HK-2 (cell line): ENCODE measurements around the gene COX10.
"Not testable (repeated sequence)": the region's sequence is repeated elsewhere in the genome, so short reads cannot be mapped to it uniquely, and the experiment has no call there.

ENCODE experiments used
- DNase-seq: peaks from one replicate; pipeline ENCODE4 v3.0.0-alpha.2; 2018; ENCODE audit not compliant: unreplicated experiment

COX10 gene

DNA sequence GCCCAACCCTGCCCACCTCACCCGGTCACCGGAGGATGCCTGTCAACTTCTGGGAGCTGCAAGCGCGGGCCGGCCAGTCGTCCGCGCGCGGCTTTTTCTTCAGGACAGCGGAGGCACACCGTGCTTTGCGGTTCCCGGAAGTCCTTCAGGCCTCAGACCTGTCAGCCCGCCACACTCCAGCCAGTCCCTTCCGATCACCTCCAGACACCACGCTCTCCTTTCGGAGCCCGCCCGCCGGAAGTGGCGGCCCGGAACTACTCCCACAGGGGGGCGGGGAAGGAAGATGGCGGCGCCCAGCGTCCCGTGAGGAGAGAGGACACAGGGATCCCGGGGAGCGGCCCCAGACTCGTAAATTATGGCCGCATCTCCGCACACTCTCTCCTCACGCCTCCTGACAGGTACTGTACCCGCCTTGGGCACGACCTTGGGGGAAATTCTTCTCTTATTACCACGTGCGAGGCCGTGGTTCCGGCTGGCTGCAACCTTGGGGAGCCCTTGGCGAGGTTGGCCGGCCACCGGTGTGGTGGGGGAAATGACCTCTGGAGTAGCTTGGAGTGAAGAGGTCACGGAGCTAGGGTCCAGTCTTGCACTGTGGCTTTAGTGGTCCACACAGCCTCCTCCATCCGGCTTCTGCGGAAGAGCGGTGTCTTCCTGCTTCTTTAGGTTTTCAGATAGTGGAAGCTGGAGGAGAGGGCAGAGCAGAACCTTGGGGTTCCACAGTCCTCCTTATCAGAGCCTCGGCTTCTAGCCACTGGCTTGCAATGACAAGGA lies at the start of gene COX10:
Gene COX10, plus strand, starts transcription at position 254 of the 771 bp plus-strand sequence. Its CDS starts 102 bp downstream, at position 356.
- peak; percentile 90 for DNase-seq

DNA sequence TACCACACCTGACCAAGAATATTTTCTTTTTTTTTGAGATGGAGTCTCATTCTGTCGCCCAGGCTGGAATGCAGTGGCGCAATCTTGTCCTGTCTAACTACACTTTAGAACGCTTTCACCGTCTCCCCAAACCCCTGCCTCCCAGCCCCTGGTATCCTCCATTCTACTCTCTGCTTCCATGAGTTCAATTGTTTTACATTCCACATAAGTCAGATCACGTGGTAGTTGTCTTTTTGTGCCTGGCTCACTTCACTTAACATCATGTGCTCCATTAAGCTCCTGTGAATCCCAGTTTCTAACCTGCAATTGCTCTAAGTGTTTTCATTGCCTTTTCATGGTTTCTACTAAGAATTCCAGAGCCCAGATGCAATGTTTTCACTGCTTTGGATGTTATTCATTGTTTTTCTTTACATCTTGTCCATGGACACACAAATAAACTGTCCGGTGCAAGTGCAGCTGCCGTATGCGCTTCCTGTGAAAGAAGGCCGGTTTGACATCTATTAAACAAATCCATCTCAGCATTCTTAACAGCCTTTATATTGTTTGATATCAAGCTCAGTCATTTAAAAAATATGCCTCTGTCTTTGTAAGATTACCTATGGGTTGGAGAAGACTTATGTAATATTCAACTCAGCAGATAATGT lies 47.5 kb upstream of the COX10 start:
- DNase-seq, result not testable (repeated sequence)

DNA sequence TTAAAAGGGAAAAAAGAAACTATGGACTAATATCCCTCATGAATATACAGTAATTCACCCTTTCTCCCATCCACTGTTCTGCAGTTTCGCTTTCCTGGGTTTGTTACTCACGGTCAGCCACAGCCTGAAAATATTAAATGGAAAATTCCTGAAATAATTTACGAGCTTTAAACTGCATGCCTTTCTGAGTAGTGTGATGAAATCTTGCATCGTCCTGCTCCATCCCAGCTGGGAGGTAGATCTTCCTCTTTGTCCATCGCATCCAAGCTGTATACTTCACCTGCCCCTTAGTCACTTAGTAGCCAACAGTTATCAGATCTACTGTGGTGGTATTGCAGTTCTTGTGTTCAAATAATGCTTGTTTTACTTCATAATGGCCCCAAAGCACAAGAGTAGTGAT lies 39.5 kb upstream of the COX10 start:
- DNase-seq, result not testable (repeated sequence)

DNA sequence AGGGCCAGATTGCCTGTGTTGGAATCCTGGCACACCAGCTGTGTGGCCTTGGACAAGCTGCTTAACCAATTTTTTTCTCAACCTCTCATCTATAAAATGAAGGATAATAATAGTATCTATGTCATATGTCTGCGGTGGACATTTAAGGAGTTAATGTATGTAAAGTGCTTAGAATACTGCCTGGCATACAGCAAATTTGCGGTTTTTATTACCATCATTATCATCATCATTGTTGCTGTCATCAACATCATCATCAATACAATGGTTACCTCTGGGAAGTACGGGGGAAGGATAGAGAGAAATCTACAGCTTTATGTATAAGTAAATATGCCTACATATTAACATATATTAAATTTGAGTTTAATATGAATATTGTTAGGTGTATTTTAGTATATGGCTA lies 37.1 kb upstream of the COX10 start:
- DNase-seq, result no peak

DNA sequence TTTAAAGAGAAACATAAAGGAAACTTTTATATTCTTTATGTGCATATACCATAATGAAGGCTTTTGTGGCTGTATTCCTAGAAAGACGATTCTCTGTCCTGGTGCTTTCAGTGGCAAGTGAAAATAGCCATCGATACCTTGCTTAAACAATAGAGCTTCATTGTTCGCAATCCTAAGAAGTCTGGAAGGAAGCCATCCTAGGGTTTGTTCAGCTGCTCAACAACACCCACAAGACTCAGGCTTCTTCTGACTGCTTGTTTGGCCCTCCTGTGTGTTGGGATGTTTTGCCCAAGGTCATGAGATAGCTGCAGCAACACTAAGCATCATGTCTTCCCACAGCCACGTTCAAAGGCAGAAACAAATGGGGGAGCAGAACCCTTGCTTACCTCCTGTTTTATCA lies 36.1 kb upstream of the COX10 start:
- DNase-seq, result no peak

DNA sequence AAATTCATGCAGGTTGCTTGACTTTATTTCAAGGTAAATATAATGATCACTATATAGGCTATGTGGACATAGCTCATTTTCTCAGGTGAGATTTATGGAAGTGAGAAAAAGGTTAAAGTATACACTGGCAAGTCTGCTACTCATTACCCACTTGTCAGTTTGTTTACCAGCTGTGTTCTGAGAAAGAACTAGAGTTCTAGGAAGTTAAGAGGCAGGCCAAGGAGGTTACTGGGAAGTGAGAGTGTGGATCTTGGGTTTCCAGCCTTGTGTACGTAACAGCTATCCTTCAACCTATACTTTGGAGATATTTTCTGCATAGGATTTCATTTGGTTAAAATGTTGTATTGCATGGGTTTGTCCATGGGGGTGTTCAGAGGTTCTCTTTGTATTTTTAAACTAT lies 31.9 kb upstream of the COX10 start:
- no peak for DNase-seq

DNA sequence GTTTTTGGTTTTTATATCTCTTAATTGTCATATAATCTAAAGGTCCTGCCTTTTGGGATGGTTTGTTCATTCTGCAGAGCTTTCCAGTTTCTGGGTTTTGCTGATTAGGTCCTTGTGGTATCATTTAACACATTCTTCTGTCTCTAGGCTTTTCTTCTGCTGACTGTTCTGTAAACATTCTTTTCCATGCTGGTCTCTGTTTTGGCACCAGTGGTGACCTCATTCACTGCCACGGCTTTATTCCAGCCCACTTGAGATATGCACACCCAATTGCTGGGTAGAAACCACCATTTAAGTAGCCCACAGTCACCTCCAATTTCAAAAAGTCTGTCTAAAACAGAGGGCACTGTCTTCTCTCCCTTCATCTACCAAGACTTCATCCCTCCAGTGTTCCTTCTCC lies 31.1 kb upstream of the COX10 start:
- DNase-seq, result no peak

DNA sequence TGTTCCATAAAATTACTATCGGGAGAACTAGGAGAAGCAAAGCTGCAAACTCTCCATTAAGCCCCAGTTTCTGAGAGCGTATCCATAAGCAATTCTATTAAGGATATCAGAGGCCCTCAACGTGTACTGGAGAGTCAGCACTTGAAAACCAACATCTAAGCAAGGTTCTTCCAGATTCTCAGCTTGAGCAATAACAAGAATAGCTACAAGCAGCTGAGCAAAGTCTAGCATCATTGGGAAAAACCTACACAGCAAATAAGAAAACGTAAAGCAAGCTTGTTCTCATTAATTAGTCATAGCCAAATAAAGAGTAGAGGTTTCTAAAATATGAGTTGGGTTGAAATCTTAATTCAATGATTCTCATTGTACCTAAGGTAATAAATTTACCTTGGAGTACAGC lies 26.9 kb upstream of the COX10 start:
- DNase-seq, result no peak

DNA sequence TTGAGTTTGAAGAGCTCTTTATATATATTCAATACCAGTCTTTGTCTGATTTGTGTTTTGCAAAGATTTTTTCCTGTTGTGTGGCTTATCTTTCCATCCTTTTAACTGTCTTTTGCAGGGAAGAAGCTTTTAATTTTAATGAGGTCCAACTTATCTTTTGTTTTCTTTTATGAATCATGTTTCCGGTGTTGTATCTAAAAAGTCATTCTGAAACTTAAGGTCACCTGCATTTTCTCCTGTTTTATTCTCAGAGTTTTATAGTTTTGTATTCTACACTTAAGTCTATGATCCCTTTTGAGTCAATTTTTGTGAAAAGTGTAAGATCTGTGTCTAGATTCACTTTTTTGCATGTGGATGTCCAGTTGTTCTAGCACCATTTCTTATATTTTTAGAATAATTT lies 24.6 kb upstream of the COX10 start:
- DNase-seq, result no peak

DNA sequence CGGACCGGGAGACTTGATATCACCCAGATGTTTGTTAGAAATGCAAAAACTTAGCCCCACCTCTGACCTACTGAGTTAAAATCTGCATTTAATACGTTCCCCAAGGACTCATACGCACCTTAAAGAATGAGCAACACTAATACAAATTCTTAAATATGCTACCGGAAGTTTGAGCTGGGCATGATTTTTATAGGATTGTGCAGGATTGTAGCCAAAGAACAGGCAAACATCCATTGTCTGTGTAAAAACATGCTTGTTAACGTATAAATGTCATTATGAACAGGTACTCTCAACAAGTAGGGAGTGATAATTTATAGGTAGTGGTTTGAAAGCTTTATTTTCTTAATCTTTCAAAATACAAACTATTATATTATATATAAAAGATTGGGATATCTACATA lies 22.3 kb upstream of the COX10 start:
- DNase-seq, result no peak

DNA sequence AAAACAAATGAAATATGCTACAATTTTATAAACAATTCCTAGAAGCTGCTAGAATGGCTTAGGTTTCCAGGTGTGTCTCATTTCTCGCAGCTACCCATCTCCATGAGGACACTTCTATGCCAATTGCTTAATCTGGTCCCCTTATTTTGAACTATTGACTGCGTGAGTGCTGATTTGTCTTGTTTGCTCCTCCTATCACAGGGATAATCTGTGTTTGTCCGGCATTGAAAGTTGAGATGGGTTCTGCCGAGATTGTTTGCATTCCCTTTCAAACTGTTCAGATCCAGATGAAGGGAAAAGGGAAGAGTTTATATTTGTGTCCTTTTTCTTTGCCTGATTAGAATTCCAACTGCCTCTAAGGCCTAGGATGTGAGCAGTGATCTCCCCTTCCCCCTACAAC lies 21.7 kb upstream of the COX10 start:
- no peak for DNase-seq

DNA sequence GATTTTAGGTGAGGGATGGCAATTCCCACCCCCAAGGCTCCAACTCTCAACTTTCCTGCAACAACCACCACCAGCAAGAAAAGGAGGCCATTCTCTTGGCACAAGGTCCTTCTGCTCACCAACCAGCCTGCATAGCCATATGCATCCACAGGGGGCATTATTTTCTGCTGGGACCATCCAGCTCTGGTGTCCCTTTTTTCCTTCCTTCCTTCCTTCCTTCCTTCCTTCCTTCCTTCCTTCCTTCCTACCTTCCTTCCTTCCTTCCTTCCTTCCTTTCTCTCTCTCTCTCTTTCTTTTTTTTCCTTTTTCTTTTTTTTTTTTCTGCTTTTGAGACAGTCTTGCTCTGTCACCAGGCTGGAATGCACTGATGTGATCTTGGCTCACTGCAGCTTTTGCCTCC lies 21.1 kb upstream of the COX10 start:
- DNase-seq, result no peak

DNA sequence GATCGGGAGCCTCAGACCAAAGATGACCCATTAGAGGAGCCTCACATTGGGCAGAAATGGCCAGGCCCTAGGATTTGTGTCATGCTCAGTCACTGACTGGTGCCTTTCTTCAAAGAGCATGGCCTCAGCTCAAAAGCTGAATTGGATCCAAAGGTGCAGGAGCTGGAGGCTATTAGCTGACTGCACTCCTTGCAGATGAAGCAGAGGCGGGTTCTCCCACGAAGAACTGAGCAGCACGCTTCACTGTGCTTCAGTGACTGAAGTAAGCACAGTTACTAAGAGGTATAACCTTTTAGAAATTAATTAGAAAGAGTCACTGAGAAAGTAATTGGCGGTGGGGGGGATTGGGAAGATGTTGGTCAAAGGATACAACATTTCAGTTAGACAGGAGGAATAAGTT lies 18.7 kb upstream of the COX10 start:
- no peak for DNase-seq

DNA sequence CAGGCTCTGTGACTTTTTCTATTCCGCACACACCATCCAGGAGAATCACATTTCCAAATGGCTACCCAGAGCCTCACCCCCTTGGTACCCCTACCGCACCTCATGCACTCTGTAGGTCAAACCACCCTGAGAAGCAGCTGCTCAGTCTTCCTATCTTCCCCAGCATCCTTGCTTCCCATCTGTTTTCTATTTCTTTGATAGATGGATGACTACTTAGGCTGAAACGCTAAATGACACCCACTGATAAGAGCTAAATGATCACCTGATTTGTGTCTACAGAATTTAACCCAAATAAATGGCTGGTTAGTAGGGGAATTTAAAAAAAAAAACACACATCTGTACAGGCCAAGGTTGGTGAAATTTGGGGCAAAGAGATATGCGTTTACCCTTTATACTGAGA lies 17.6 kb upstream of the COX10 start:
- no peak for DNase-seq

DNA sequence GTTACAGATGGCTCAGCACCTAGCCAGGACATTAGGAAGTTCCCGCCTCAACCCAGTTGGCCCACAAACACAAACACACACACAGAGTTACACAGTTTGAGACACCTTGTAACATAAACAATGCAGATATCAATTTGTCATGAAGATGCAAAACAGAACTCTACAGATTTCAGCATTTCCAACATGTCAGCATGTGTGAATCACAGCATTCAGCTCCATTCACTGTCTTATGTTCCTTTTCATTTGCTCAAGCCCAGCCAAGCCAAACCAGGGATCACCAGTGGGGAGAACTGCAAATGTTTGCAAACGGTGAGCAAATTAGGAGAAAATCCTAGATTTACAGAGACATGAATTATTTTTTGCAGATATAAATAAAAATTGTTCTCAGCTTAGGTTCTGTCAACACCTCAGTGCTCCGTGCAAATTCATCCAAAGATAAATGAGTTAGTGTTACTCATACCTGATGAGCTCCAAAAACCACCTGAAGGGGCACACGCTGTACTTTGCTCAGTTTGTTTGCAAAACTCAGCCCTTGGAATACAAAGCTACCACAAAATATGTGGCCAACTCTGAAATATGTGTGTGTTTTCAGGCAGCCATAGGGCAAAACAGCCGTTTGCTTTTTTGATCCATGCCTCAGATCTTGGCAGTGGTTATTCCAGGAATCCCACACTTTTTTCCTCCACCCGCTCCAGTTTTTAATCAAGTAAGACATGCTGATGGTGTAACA lies 16.3 kb upstream of the COX10 start:
- no peak for DNase-seq

DNA sequence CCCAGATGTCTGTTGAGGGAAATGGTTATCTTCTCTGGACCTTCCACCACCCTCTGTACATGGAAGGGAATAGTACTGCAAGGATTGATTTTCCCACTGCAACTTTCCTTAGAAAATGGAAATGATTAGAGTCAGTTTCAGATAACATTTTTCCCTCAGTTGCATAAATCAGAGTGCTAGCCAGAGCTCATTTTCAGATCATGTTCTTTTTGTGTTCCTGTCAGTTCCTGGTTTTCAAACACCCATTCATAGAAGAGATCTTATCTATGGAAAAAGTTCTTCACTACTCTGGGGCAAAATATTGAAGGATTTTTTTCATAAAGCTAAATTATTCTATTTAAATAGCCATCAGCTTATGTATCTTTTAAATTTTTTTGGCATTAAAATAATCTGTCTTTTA lies 11.7 kb upstream of the COX10 start:
- no peak for DNase-seq

DNA sequence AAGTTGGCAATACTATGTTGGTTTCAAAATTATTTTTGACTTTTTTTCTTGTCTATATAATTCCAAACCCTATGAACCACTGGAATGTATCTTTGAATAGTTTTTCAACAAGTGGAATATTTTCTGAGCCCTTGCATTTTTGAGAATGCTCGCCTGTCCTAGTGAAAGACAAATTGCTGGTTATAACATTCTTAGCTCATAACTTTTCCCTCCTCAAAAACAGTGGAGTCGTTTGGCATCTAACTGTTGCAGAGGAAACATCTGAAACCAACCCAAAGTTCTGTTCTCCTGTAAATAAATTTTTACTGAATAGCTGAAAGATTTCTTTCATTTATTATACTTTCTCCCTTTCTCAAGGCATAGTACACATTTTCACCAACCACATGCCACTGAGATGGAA lies 11.3 kb upstream of the COX10 start:
- DNase-seq, result no peak

DNA sequence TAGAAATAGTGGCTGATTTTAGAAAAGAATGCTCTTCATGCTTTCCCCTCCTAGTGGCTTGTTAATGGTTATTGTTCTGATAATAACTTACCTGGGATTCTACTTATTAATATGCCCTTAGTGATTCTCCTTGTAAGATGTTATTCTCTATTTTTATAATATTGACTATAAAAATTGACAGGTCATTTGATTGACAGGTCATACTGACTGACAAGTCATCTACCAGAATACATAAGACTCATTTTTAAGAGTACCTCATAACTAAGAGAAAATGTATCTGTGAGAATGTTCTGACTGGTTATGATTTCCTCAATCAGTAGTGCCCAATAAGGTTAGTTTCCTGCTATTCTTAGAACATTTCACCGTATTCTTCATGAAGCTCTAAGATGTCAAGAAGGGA lies 8.6 kb upstream of the COX10 start:
- no peak for DNase-seq

DNA sequence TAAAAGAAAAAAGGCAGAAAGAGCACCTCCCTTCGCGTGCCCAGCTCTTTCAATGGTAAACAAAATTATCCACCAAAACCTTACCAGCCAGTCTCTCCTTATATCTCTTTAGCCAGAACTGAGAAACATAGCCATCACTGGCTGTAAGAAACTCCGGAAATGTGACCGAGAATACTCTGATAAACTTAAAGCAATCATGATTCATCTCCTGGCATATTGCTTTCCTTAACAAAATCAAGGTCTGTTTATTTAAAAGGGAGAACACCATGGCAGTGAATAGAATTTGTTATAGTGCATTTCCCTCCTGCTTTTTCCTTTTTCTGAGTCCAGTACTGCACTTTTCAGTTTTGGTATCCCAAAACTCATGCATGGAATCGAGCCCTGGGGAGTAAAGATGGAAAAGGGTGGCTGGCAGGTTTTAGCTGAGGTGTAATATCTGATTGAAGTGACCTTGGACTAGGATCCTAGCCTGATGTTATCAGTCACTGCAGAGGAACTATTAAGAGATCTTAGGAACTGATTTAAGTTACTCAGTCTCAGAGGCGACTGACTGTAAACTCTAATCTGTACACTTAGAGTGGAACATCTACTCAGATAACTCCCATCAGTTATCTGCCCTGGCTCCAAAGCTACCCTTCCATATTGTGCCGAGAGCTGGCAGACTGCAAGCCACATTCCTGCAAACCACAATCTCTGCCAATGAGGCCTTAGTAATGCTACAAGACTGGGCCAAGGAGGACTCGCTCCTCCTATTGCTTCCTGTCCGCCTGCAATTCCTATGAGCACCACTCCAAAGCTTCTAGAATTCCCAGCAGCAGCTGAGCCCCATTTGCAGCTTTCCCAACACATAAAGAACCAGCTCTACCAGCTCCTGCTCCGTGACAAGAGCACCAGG lies 7.4 kb upstream of the COX10 start:
- DNase-seq, result peak; percentile 20

DNA sequence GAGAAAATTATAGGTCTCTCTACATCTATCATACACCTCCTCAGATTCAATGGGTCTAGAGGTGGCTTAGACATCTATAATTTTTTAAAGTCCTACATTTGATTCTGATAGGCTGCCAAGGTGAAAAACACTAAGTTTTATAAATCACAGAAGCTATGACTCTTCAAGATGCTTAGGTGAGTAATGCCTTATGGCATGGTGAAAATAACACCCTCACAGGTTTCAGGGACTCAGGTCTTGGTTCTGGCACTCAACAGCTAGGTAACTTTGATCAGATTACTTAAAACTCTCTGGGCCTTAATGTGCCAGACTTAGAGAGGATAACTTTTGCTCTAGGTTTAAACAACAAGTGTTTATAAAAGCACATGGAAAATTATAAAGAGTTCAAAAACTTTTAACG lies 2.0 kb upstream of the COX10 start:
- no peak for DNase-seq

DNA sequence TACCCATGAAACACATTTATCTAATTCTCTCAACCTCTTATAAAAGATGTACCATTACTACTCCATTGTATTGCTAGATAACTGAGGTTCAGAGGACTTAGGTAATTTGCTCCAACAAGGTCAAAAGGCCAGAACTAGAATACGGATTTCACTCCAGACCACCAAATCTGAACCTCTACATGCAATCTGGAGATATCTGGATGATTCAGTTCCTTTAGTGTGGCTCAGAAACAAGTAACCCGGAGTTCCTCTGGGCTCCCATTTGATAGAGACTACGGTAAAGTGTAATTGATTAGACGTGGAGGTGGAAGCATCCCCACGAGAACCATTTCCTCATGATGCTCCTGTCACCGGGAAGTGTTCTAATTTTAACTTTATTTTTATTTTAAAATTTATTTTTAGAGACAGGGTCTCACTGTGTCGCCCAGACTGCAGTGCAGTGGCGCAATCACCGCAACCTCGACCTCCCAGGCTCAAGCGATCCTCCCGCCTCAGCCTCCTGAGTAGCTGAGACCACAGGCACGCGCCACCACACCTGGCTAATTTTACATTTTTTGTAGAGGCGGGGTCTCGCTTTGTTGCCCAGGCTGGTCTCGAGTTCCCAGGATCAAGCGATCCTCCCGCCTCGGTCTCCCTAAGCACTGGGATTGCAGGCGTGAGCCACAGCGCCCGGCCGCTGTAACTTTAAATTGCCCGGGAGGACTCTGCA lies 608 bp upstream of the COX10 start:
- DNase-seq, result no peak
